ENCODE data around the gene ABTB2. TPM values are rescaled to one million over a fixed set of nuclear protein-coding genes. Genes with fewer than 3 reads are reported as not detected.

The ABTB2 gene
- polyA plus RNA-seq, 1 donor from 2014 or later = 0.68 TPM

GRCh38 chr11:34114471-34114870, 243.3 kb downstream of the ABTB2 start:
- Histone ChIP-seq H3K27me3 (ENCODE audit: insufficient read depth, low read depth, low read length) (no peaks in the 10 kb centered on the region), H4K20me1 (ENCODE audit: insufficient read depth) (no peaks in the 10 kb centered on the region), H3K4me2 (ENCODE audit: low read length) (no peak overlapping the region), H3K9me3 (ENCODE audit: low read length) (no peaks in the 10 kb centered on the region), H3K4me3 (ENCODE audit: low read length) (no peak overlapping the region), H3K79me2 (replicated peaks; ENCODE audit: insufficient read depth, low read length) (no peaks in the 10 kb centered on the region), H3F3A (ENCODE audit: insufficient read depth, low read length, poor library complexity, severe bottlenecking) (no peaks in the 10 kb centered on the region), H2AFZ (ENCODE audit: low read depth, low read length) (no peak overlapping the region), H3K36me3 (ENCODE audit: insufficient read depth, low read length) (no peaks in the 10 kb centered on the region), H3K9me2 (ENCODE audit: insufficient read depth, low read length) (no peaks in the 10 kb centered on the region), H3K27ac (ENCODE audit: low read length) (no peak overlapping the region), H3K9ac (ENCODE audit: low read length) (no peak overlapping the region)
- TF ChIP-seq RAD21 (conservative IDR thresholded peaks at IDR 0.05) (no peak), TAF1 (IDR thresholded peaks at IDR 0.05; ENCODE audit: low read depth) (no peak), EP300 (conservative IDR thresholded peaks at IDR 0.05; ENCODE audit: poor library complexity, severe bottlenecking) (no peak)

- no peak overlapping the region for H3K4me2 ChIP-seq (ENCODE audit: low read length)
- H3K27me3 ChIP-seq (ENCODE audit: insufficient read depth, low read depth, low read length) = no peaks in the 10 kb centered on the region
- no peak overlapping the region for H3K4me3 ChIP-seq (ENCODE audit: low read length)
- H3K79me2 ChIP-seq (replicated peaks; ENCODE audit: insufficient read depth, low read length) = no peaks in the 10 kb centered on the region
- no peaks in the 10 kb centered on the region for H3K9me2 ChIP-seq (ENCODE audit: insufficient read depth, low read length)
- no peaks in the 10 kb centered on the region for H3K36me3 ChIP-seq (ENCODE audit: insufficient read depth, low read length)
- H3K9me3 ChIP-seq (ENCODE audit: low read length) = no peaks in the 10 kb centered on the region
- TF ChIP-seq TAF1 (IDR thresholded peaks at IDR 0.05; ENCODE audit: low read depth) (no peak), POLR2AphosphoS5 (IDR thresholded peaks at IDR 0.05) (no peak)
- H4K20me1 ChIP-seq (ENCODE audit: insufficient read depth) = no peaks in the 10 kb centered on the region
- no peak overlapping the region for H3K27ac ChIP-seq (ENCODE audit: low read length)
- no peaks in the 10 kb centered on the region for H3F3A ChIP-seq (ENCODE audit: insufficient read depth, low read length, poor library complexity, severe bottlenecking)
- no peak overlapping the region for H2AFZ ChIP-seq (ENCODE audit: low read depth, low read length)
- H3K9ac ChIP-seq (ENCODE audit: low read length) = no peak overlapping the region
Measured at GRCh38 chr11:34114014-34114413, 243.8 kb downstream of the ABTB2 start.

GRCh38 chr11:34111722-34112270, 246.0 kb downstream of the ABTB2 start:
- Histone ChIP-seq H3K27me3 (ENCODE audit: insufficient read depth, low read depth, low read length) (no peaks in the 10 kb centered on the region), H3K4me2 (ENCODE audit: low read length) (no peak overlapping the region), H3K36me3 (ENCODE audit: insufficient read depth, low read length) (no peaks in the 10 kb centered on the region), H3K27ac (ENCODE audit: low read length) (no peak overlapping the region), H2AFZ (ENCODE audit: low read depth, low read length) (no peak overlapping the region), H3K9me2 (ENCODE audit: insufficient read depth, low read length) (no peaks in the 10 kb centered on the region), H3F3A (ENCODE audit: insufficient read depth, low read length, poor library complexity, severe bottlenecking) (no peaks in the 10 kb centered on the region), H3K9ac (ENCODE audit: low read length) (no peak overlapping the region), H3K4me3 (ENCODE audit: low read length) (no peak overlapping the region), H3K79me2 (replicated peaks; ENCODE audit: insufficient read depth, low read length) (peaks cover 8% of the 10 kb centered on the region), H3K9me3 (ENCODE audit: low read length) (no peaks in the 10 kb centered on the region), H4K20me1 (ENCODE audit: insufficient read depth) (no peaks in the 10 kb centered on the region)
- no peak for TF ChIP-seq RAD21 (conservative IDR thresholded peaks at IDR 0.05)
- TF ChIP-seq CTCF (IDR thresholded peaks at IDR 0.05; ENCODE audit: poor library complexity, severe bottlenecking) = no peak
- TF ChIP-seq EP300 (conservative IDR thresholded peaks at IDR 0.05; ENCODE audit: poor library complexity, severe bottlenecking) = no peak

GRCh38 chr11:34105957-34106504, 251.8 kb downstream of the ABTB2 start:
- peak overlapping the region; percentile 12 for H2AFZ ChIP-seq (ENCODE audit: low read depth, low read length)
- no peaks in the 10 kb centered on the region for H3K9me3 ChIP-seq (ENCODE audit: low read length)
- H3K4me3 ChIP-seq (ENCODE audit: low read length) = peak overlapping the region; percentile 82
- H3K9ac ChIP-seq (ENCODE audit: low read length) = peak overlapping the region; percentile 81
- H3K79me2 ChIP-seq (replicated peaks; ENCODE audit: insufficient read depth, low read length) = peaks cover 15% of the 10 kb centered on the region
- no peaks in the 10 kb centered on the region for H3K9me2 ChIP-seq (ENCODE audit: insufficient read depth, low read length)
- H4K20me1 ChIP-seq (ENCODE audit: insufficient read depth) = no peaks in the 10 kb centered on the region
- TF ChIP-seq SMC3 (conservative IDR thresholded peaks at IDR 0.05; ENCODE audit: poor library complexity) = peak; percentile 17
- no peak for TF ChIP-seq TAF1 (IDR thresholded peaks at IDR 0.05; ENCODE audit: low read depth)
- no peaks in the 10 kb centered on the region for H3K27me3 ChIP-seq (ENCODE audit: insufficient read depth, low read depth, low read length)
- H3K36me3 ChIP-seq (ENCODE audit: insufficient read depth, low read length) = peaks cover 4% of the 10 kb centered on the region
- H3K27ac ChIP-seq (ENCODE audit: low read length) = peak overlapping the region; percentile 82
- H3K4me2 ChIP-seq (ENCODE audit: low read length) = peak overlapping the region; percentile 66
- peaks cover 8% of the 10 kb centered on the region for H3F3A ChIP-seq (ENCODE audit: insufficient read depth, low read length, poor library complexity, severe bottlenecking)

Measured in neural cell (in vitro differentiated cells).